H1 (cell line): ENCODE results near the gene PTBP1. TPM values are rescaled to one million over a fixed set of nuclear protein-coding genes. Genes with fewer than 3 reads are reported as not detected.

Experiments used
- ASH2L ChIP-seq: fragments of 200-600, 300-600 bp; sonication (generic); IDR thresholded peaks from one replicate; pipeline ENCODE4 v1.7.1; 2017; ENCODE audit warnings: low read length
- CBX5 ChIP-seq: fragments of 300-800, 300-1000 bp; sonication (generic); IDR thresholded peaks from 2 replicates; pipeline ENCODE4 v1.7.1; 2016; ENCODE audit warnings: antibody characterized with exemption, low read length, low read depth
- CBX8 ChIP-seq: fragments of 300-800, 300-1000 bp; sonication (generic); IDR thresholded peaks from 2 replicates; pipeline ENCODE4 v1.7.1; 2016; ENCODE audit warnings: low read depth, low read length, borderline replicate concordance
- CHD2 ChIP-seq: IDR thresholded peaks from 2 replicates; pipeline ENCODE4 v1.6.1; 2012; ENCODE audit warnings: low read length, improper control_type of control experiment
- CHD7 ChIP-seq: fragments of 300-600 bp; sonication (generic); IDR thresholded peaks from 2 replicates; pipeline ENCODE4 v1.7.1; 2012; ENCODE audit warnings: low read length, moderate library complexity, mild to moderate bottlenecking, inconsistent platforms; ENCODE audit not compliant: insufficient replicate concordance
- EGR1 ChIP-seq: IDR thresholded peaks from 2 replicates; pipeline ENCODE4 v1.6.1; 2011; ENCODE audit warnings: low read depth, low read length, borderline replicate concordance
- RXRA ChIP-seq: IDR thresholded peaks from 2 replicates; pipeline ENCODE4 v1.6.1; 2011; ENCODE audit warnings: low read depth, mild to moderate bottlenecking, low read length, moderate library complexity; ENCODE audit not compliant: insufficient read depth
- SIX5 ChIP-seq: IDR thresholded peaks from 2 replicates; pipeline ENCODE4 v1.6.1; 2011; ENCODE audit warnings: mild to moderate bottlenecking, low read depth, low read length
- SP2 ChIP-seq: IDR thresholded peaks from 2 replicates; pipeline ENCODE4 v1.6.1; 2012; ENCODE audit warnings: mild to moderate bottlenecking, low read length, inconsistent platforms
- SUZ12 ChIP-seq: fragments of 200-600 bp; sonication (generic); IDR thresholded peaks from 2 replicates; pipeline ENCODE4 v1.6.1; 2012; ENCODE audit warnings: mild to moderate bottlenecking, inconsistent platforms, low read length, moderate library complexity, mixed read lengths
- TAF1 ChIP-seq: IDR thresholded peaks from 2 replicates; pipeline ENCODE4 v1.6.1; 2011; ENCODE audit warnings: mild to moderate bottlenecking, low read depth, low read length
- TBP ChIP-seq: IDR thresholded peaks from 2 replicates; pipeline ENCODE4 v1.6.1; 2011; ENCODE audit warnings: low read depth, low read length, improper control_type of control experiment
- TEAD4 ChIP-seq: IDR thresholded peaks from 2 replicates; pipeline ENCODE4 v1.6.1; 2012; ENCODE audit warnings: low read depth, low read length, inconsistent platforms, mixed read lengths
- polyA plus RNA-seq, 7 experiments: library from polyadenylated mRNA; depleted of rRNA in 3 of 7; stranded (reverse) in 5 of 7; unstranded in 2 of 7; fragments of >200 nt in 5 of 7; fragments of 200-250 nt in 2 of 7; gene quantifications; 1 replicate in 5 of 7; 2 replicates in 1 of 7; 4 replicates in 1 of 7; pipeline versions ENCODE4 v1.2.1 to v1.2.3, GENCODE V29; 2011 to 2013; ENCODE audit warnings: missing spikeins in 2 of 7, mixed read lengths in 2 of 7
- total RNA-seq: library from RNA; stranded (reverse); fragmentation: NEBNext Ultra II Directional; extraction: Animal tissue kit (Norgen Biotek cat#: 25700); gene quantifications from 2 replicates; pipeline ENCODE4 v1.2.1, GENCODE V29; 2021

Gene PTBP1
- total and polyA plus RNA-seq, 2 of the 8 experiments (the other 6 are each of a cell fraction or from before 2014, with no cell fraction given): 528 to 888 TPM

GRCh38 chr19:792306-792885, 4.9 kb upstream of the PTBP1 start (continued):
- TF ChIP-seq CHD7: no peak
- TF ChIP-seq TEAD4: no peak
- no peak for TF ChIP-seq RXRA
- no peak for TF ChIP-seq ASH2L
- no peak for TF ChIP-seq CBX5
- no peak for TF ChIP-seq EGR1
- TF ChIP-seq SIX5: no peak
- TF ChIP-seq TAF1: no peak
- no peak for TF ChIP-seq SUZ12
- TF ChIP-seq CHD2: no peak
- no peak for TF ChIP-seq CBX8
- no peak for TF ChIP-seq TBP
- TF ChIP-seq SP2: no peak
